ENCODE measurements around the gene DGCR6.
"Not testable (repeated sequence)": the region's sequence is repeated elsewhere in the genome, so short reads cannot be mapped to it uniquely, and the experiment has no call there.

Gene DGCR6

GRCh38 chr22:18905540-18906409, at the start of gene DGCR6:
DGCR6 (plus strand) TSS chr22:18906320; CDS start chr22:18906375, 55 bp downstream.
- no peak for TF ChIP-seq CTCF (IDR thresholded peaks at IDR 0.05; ENCODE audit: low read depth, low read length)
- no peak for TF ChIP-seq POLR2A (IDR thresholded peaks at IDR 0.05; ENCODE audit: extremely low read depth, insufficient read length)
- H3K4me3 ChIP-seq (ENCODE audit: low read depth, low read length) = no peak within 1 kb of the TSS
- DNase-seq (ENCODE audit: low read depth) = no peak

- H3K4me3 ChIP-seq (ENCODE audit: low read depth, low read length) = not testable (repeated sequence)
- DNase-seq (ENCODE audit: low read depth) = peak; percentile 20
Observed at GRCh38 chr22:18859314-18859713, 46.8 kb upstream of the DGCR6 start.

GRCh38 chr22:18881260-18881659, 24.9 kb upstream of the DGCR6 start:
- not testable (repeated sequence) for H3K4me3 ChIP-seq (ENCODE audit: low read depth, low read length)
- peak; percentile 29 for DNase-seq (ENCODE audit: low read depth)

- DNase-seq (ENCODE audit: low read depth); H3K4me3 ChIP-seq (ENCODE audit: low read depth, low read length): not testable (repeated sequence)
Observed at GRCh38 chr22:18884465-18884864, 21.7 kb upstream of the DGCR6 start.

- TF ChIP-seq POLR2A (IDR thresholded peaks at IDR 0.05; ENCODE audit: extremely low read depth, insufficient read length) (no peak), CTCF (IDR thresholded peaks at IDR 0.05; ENCODE audit: low read depth, low read length) (no peak), MYC (IDR thresholded peaks at IDR 0.05; ENCODE audit: low read depth, low read length) (no peak), MAX (IDR thresholded peaks at IDR 0.05; ENCODE audit: low read depth, low read length) (no peak)
- no peak overlapping the region for H3K4me3 ChIP-seq (ENCODE audit: low read depth, low read length)
- no peak for DNase-seq (ENCODE audit: low read depth)
Observed at GRCh38 chr22:18888115-18888514, 18.0 kb upstream of the DGCR6 start.

- H3K4me3 ChIP-seq (ENCODE audit: low read depth, low read length) = not testable (repeated sequence)
Observed at GRCh38 chr22:18890510-18891192, 15.5 kb upstream of the DGCR6 start.

GRCh38 chr22:18893775-18894174, 12.3 kb upstream of the DGCR6 start:
- DNase-seq (ENCODE audit: low read depth); H3K4me3 ChIP-seq (ENCODE audit: low read depth, low read length): not testable (repeated sequence)

More at GRCh38 chr22:18890510-18891192, 15.5 kb upstream of the DGCR6 start:
- not testable (repeated sequence) for DNase-seq (ENCODE audit: low read depth)

GRCh38 chr22:18896037-18896657, 10.0 kb upstream of the DGCR6 start:
- not testable (repeated sequence) for H3K4me3 ChIP-seq (ENCODE audit: low read depth, low read length); DNase-seq (ENCODE audit: low read depth)

GRCh38 chr22:18906410-18906745, 258 bp downstream of the DGCR6 start:
- DNase-seq (ENCODE audit: low read depth); H3K4me3 ChIP-seq (ENCODE audit: low read depth, low read length): not testable (repeated sequence)

- TF ChIP-seq CTCF (IDR thresholded peaks at IDR 0.05; ENCODE audit: low read depth, low read length) (no peak), MYC (IDR thresholded peaks at IDR 0.05; ENCODE audit: low read depth, low read length) (no peak), POLR2A (IDR thresholded peaks at IDR 0.05; ENCODE audit: extremely low read depth, insufficient read length) (no peak), MAX (IDR thresholded peaks at IDR 0.05; ENCODE audit: low read depth, low read length) (no peak)
- DNase-seq (ENCODE audit: low read depth) = no peak
- no peak overlapping the region for H3K4me3 ChIP-seq (ENCODE audit: low read depth, low read length)
Observed at GRCh38 chr22:18906896-18907295, 776 bp downstream of the DGCR6 start.
